Adrenal gland (tissue), 12 donors: ENCODE measurements around the gene PDE8A. TPM values are rescaled to one million over a fixed set of nuclear protein-coding genes. Genes with fewer than 3 reads are reported as not detected.

Experiments
- DNase-seq, 7 donors: peaks; one replicate each; pipeline ENCODE4 v3.0.0-alpha.2; 2019 to 2020
- H3K27ac ChIP-seq, 5 donors: fragments of 200-600 bp; sonication (generic) in 4 of 5; 1 replicate in 3 of 5; 2 replicates in 2 of 5; pipeline versions ENCODE4 v1.5.1 to v1.8.0; 2016 to 2020; ENCODE audit warnings: mild to moderate bottlenecking in 1 of 5
- H3K27me3 ChIP-seq: fragments of 200-600 bp; 2 replicates; pipeline ENCODE4 v1.8.0; 2021
- H3K36me3 ChIP-seq, 2 donors: fragments of 200-600 bp; replicated peaks in 1 of 2; 1 replicate in 1 of 2; 2 replicates in 1 of 2; pipeline versions ENCODE4 v1.5.1 to v1.8.0; 2018 to 2022
- H3K4me1 ChIP-seq, 2 donors: fragments of 200-600 bp; replicated peaks in 1 of 2; 1 replicate in 1 of 2; 2 replicates in 1 of 2; pipeline versions ENCODE4 v1.5.1 to v1.8.0; 2018 to 2021
- H3K4me3 ChIP-seq, 4 donors: fragments of 200-600 bp; sonication (generic) in 3 of 4; one replicate each; pipeline ENCODE4 v1.5.1; 2016 to 2018
- H3K9me3 ChIP-seq, 3 donors: fragments of 200-600 bp; sonication (generic) in 1 of 3; replicated peaks in 1 of 3; 1 replicate in 2 of 3; 2 replicates in 1 of 3; pipeline versions ENCODE4 v1.5.1 to v1.8.0; 2016 to 2021
- CTCF ChIP-seq, 6 experiments: fragments of 450-650 bp in 4 of 6; fragments of 200-600 bp in 2 of 6; sonication (generic) in 1 of 6; IDR thresholded peaks; 1 replicate in 5 of 6; 2 replicates in 1 of 6; pipeline versions ENCODE4 v1.5.1 to v1.8.0; 2016 to 2021; ENCODE audit warnings: antibody characterized with exemption in 6 of 6, mild to moderate bottlenecking in 2 of 6, moderate library complexity in 1 of 6
- POLR2A ChIP-seq, 2 donors: fragments of 450-650 bp; IDR thresholded peaks; one replicate each; pipeline ENCODE4 v1.6.1; 2017; ENCODE audit warnings: antibody characterized with exemption in 2 of 2, mild to moderate bottlenecking in 2 of 2, moderate library complexity in 1 of 2
- WGBS, 4 donors: extraction: QIAGEN DNeasy Blood & Tissue Kit in 2 of 4; methylation state at CpG; one replicate each; pipeline versions ENCODE4 v1.1.5 to v1.1.7; 2013 to 2017; 5-methylcytosine and 5-hydroxymethylcytosine counted together
- intact Hi-C, 2 donors: fragments of 100-400 bp; cut with DNase I; formaldehyde crosslinking; loops; one replicate each; pipeline versions ENCODE4 v1.14.1 to v1.15.0; 2022 to 2023
- polyA plus RNA-seq, 3 donors: library from polyadenylated mRNA; stranded (reverse); fragments of 200-250 nt in 2 of 3; fragments of 350-450 nt in 1 of 3; fragmentation: Illumina TruSeq in 1 of 3; extraction: RNeasy Lipid Tissue Mini Kit (QIAGEN cat#74804) in 1 of 3; gene quantifications; one replicate each; pipeline ENCODE4 v1.2.3, GENCODE V29; 2013 to 2014
- total RNA-seq, 9 donors: library from RNA; depleted of rRNA in 4 of 9; stranded (reverse); fragments of >200 nt in 4 of 9; fragments of 120-200 nt in 1 of 9; fragmentation: NEBNext Ultra II Directional in 1 of 9; extraction: Animal tissue kit (Norgen Biotek cat#: 25700) in 1 of 9; gene quantifications; one replicate each; pipeline versions ENCODE4 v1.1.0 to v1.2.4, GENCODE V29; 2013 to 2023
- donor health status: healthy with polysubstance abuse.
- donor health status: Bipolar disorder and iron deficiency.
- donor health status: DM: yes; HTN: yes; CAD: no.
- donor health status: DM: no; HTN: no; CAD: no.
- donor health status: DM: no; HTN: no; CAD: no.
- donor health status: DM: yes; HTN: yes; CAD: no.

Gene PDE8A
- total and polyA plus RNA-seq, 12 donors: 47.3 to 123 (median 66.4) TPM

DNA sequence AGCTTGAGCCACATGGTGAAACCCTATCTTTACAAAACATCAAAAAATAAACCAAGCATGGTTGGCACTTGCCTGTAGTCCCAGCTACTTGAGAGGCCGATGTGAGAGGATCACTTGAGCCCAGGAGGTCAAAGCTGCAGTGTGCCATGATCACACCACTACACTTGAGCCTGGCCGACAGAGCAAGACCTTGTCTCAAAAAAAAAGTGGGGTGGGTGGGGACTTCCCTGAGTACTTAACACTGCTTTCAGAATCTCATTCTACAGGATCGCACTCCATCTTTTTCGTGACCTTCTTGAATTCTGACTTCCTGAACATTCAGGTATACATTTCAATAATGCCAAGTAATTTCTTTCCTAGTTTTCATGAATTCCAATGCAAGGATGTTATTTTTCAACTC, 91.3 kb downstream of the PDE8A start:
- intact Hi-C loops: no loop called here
- H3K27ac ChIP-seq: no peak overlapping the region
- H3K36me3 ChIP-seq: no peaks in the 10 kb centered on the region
- no peaks in the 10 kb centered on the region for H3K27me3 ChIP-seq
- no peak overlapping the region for H3K4me3 ChIP-seq
- WGBS, 4 donors: 92 to 95% (median 93%) methylated on average over 4 of the region's 4 CpGs
- TF ChIP-seq CTCF (IDR thresholded peaks at IDR 0.05) (no peak), POLR2A (IDR thresholded peaks at IDR 0.05) (no peak)
- H3K9me3 ChIP-seq: no peaks in the 10 kb centered on the region
- DNase-seq: no peak
- H3K4me1 ChIP-seq: no peaks in the 10 kb centered on the region

- Histone ChIP-seq H3K4me3 (no peak overlapping the region), H3K36me3 (no peaks in the 10 kb centered on the region), H3K27me3 (no peaks in the 10 kb centered on the region), H3K9me3 (no peaks in the 10 kb centered on the region), H3K4me1 (no peaks in the 10 kb centered on the region), H3K27ac (no peak overlapping the region)
- 95 to 98% (median 98%) methylated on average over 3 of the region's 3 CpGs for WGBS, 4 donors
- intact Hi-C loops: no loop called here
- TF ChIP-seq POLR2A (IDR thresholded peaks at IDR 0.05) (no peak), CTCF (IDR thresholded peaks at IDR 0.05) (no peak)
- no peak for DNase-seq
Observed at GRCh38 chr15:85073556-85074194, 92.0 kb downstream of the PDE8A start.

GRCh38 chr15:85086855-85087254, 105.2 kb downstream of the PDE8A start:
- no peaks in the 10 kb centered on the region for H3K27me3 ChIP-seq
- DNase-seq: no peak
- H3K27ac ChIP-seq: no peak overlapping the region
- H3K4me1 ChIP-seq: no peaks in the 10 kb centered on the region
- 93 to 98% (median 95%) methylated on average over 2 of the region's 2 CpGs for WGBS, 4 donors
- H3K4me3 ChIP-seq: no peak overlapping the region
- peaks cover 0 to 13% of the 10 kb centered on the region in 2 donors for H3K36me3 ChIP-seq
- no peaks in the 10 kb centered on the region for H3K9me3 ChIP-seq
- TF ChIP-seq CTCF (IDR thresholded peaks at IDR 0.05) (no peak), POLR2A (IDR thresholded peaks at IDR 0.05) (no peak)
- intact Hi-C loops: no loop called here

- no peaks in the 10 kb centered on the region for H3K27me3 ChIP-seq
- no peak overlapping the region for H3K27ac ChIP-seq
Observed at GRCh38 chr15:85088300-85088699, 106.6 kb downstream of the PDE8A start.

More at GRCh38 chr15:85088300-85088699, 106.6 kb downstream of the PDE8A start:
- H3K36me3 ChIP-seq: peaks cover 0 to 20% of the 10 kb centered on the region in 2 donors
- WGBS, 4 donors: 80 to 93% (median 86%) methylated on average over 5 of the region's 5 CpGs
- intact Hi-C loops: no loop called here
- TF ChIP-seq POLR2A (IDR thresholded peaks at IDR 0.05) (no peak), CTCF (IDR thresholded peaks at IDR 0.05) (no peak)
- no peak overlapping the region for H3K4me3 ChIP-seq
- DNase-seq: no peak
- no peaks in the 10 kb centered on the region for H3K9me3 ChIP-seq
- no peaks in the 10 kb centered on the region for H3K4me1 ChIP-seq
